Omental fat pad (tissue), 4 donors: ENCODE results near the gene FLNC. TPM values are rescaled to one million over a fixed set of nuclear protein-coding genes. Genes with fewer than 3 reads are reported as not detected.

Source experiments
- ATAC-seq: fragments of 150-250 bp; one replicate; pipeline ENCODE4 v1.9.1; 2016; ENCODE audit warnings: mild to moderate bottlenecking, moderate library complexity; ENCODE audit not compliant: low FRiP score
- DNase-seq: peaks from one replicate; pipeline ENCODE4 v3.0.0-alpha.2; 2019; ENCODE audit warnings: low spot score
- CTCF ChIP-seq, 3 donors: fragments of 450-650 bp; IDR thresholded peaks; one replicate each; pipeline ENCODE4 v1.5.1; 2016 to 2017; ENCODE audit warnings: antibody characterized with exemption in 3 of 3, mild to moderate bottlenecking in 3 of 3, moderate library complexity in 2 of 3
- total RNA-seq, 4 donors: library from RNA; depleted of rRNA; stranded (reverse); fragments of >200 nt; gene quantifications; one replicate each; pipeline ENCODE4 v1.1.0, GENCODE V29; 2016

Gene FLNC
- total RNA-seq, 4 donors from 2014 or later = 7.7 to 140 (median 25.5) TPM

GRCh38 chr7:128845987-128846386 lies 15.8 kb downstream of the FLNC start:
- TF ChIP-seq CTCF (IDR thresholded peaks at IDR 0.05) = no peak
- ATAC-seq (no peak), DNase-seq (no peak)

- ATAC-seq (no peak), DNase-seq (no peak)
- TF ChIP-seq CTCF (IDR thresholded peaks at IDR 0.05) = no peak
Observed at GRCh38 chr7:128846781-128847444, 16.7 kb downstream of the FLNC start.

GRCh38 chr7:128847721-128848211 lies 17.6 kb downstream of the FLNC start:
- no peak for TF ChIP-seq CTCF (IDR thresholded peaks at IDR 0.05)
- DNase-seq = no peak
- ATAC-seq = no peak

GRCh38 chr7:128848289-128849155 lies 18.3 kb downstream of the FLNC start:
- DNase-seq (no peak), ATAC-seq (no peak)
- TF ChIP-seq CTCF (IDR thresholded peaks at IDR 0.05) = no peak

- ATAC-seq (no peak), DNase-seq (no peak)
- no peak for TF ChIP-seq CTCF (IDR thresholded peaks at IDR 0.05)
Observed at GRCh38 chr7:128849156-128849515, 18.9 kb downstream of the FLNC start.

GRCh38 chr7:128849804-128850490 lies 19.7 kb downstream of the FLNC start:
- no peak for TF ChIP-seq CTCF (IDR thresholded peaks at IDR 0.05)
- no peak for DNase-seq
- no peak for ATAC-seq
